GM19455 (cell line): Measurements from ENCODE around the gene SVIL.
"Not testable (repeated sequence)": the region's sequence is repeated elsewhere in the genome, so short reads cannot be mapped to it uniquely, and the experiment has no call there.

Experiments used
- ATAC-seq: cut with Tn5 transposase; IDR thresholded peaks from one replicate; pipeline ENCODE4 v1.9.1; 2021; ENCODE audit not compliant: unreplicated experiment

The SVIL gene

GRCh38 chr10:29493697-29494096 lies 141.1 kb downstream of the SVIL start:
- no peak for ATAC-seq

DNA sequence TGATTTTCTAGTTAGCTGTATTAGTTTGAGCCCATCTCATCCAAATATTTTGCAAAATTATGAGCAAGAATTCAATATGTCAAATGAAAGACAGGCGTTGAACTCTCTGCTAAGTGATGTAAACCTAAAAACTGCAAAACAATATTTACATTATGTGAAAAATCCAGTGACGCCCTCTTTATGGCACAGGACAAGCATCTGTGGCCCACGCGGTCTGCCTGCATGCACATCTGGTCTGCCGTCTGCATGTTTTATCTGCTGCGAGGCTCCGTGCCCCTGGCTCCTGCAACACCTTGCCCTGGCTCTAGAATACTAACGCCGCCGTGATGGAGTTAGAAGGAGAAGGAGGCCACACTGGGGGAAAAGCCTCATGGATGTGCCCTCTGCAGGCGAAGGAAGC lies 142.0 kb downstream of the SVIL start:
- no peak for ATAC-seq

- no peak for ATAC-seq
Observed at GRCh38 chr10:29491918-29492317, 142.9 kb downstream of the SVIL start.

- not testable (repeated sequence) for ATAC-seq
Observed at GRCh38 chr10:29490781-29491280, 143.9 kb downstream of the SVIL start.

- not testable (repeated sequence) for ATAC-seq
Observed at GRCh38 chr10:29488471-29488870, 146.3 kb downstream of the SVIL start.

DNA sequence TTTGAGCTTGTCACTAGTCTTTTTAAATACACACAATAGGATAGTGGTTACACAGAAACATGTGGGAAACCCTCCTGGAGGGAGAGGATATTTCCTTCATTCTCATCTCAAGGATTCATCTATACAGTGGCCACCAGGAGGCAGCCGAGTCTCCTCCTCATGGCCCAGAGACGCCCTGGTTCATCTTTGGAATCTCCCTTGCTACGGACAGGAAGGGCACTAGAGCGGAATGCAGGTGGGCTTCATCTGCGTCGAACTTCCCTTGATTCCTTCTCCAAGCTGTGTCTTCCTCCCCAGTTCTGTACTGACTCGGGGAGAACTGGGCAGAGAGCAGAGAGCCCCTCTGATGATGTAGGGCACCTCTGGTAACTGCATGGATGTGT lies 146.9 kb downstream of the SVIL start:
- not testable (repeated sequence) for ATAC-seq

- ATAC-seq = not testable (repeated sequence)
Observed at GRCh38 chr10:29487032-29487883, 147.5 kb downstream of the SVIL start.

- no peak for ATAC-seq
Observed at GRCh38 chr10:29486433-29486832, 148.3 kb downstream of the SVIL start.

DNA sequence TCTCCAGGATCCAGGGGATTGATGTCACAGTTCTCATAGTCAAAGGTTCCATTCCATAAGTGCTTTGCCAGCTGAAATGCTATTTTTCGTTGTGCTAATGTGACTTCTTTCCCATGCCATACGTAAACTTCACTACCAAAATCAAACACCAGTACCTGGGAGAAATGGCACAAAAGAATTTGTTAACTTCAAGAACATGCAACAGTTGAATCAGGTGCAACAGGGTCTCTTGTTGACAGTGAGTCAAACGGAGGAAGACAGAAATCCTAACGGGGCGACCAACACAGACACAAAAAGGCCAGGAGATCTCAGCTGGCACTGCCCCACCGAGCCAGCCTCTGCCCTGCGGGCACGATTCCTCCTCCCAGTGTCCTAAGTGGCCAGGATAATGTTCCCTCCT lies 150.1 kb downstream of the SVIL start:
- not testable (repeated sequence) for ATAC-seq

DNA sequence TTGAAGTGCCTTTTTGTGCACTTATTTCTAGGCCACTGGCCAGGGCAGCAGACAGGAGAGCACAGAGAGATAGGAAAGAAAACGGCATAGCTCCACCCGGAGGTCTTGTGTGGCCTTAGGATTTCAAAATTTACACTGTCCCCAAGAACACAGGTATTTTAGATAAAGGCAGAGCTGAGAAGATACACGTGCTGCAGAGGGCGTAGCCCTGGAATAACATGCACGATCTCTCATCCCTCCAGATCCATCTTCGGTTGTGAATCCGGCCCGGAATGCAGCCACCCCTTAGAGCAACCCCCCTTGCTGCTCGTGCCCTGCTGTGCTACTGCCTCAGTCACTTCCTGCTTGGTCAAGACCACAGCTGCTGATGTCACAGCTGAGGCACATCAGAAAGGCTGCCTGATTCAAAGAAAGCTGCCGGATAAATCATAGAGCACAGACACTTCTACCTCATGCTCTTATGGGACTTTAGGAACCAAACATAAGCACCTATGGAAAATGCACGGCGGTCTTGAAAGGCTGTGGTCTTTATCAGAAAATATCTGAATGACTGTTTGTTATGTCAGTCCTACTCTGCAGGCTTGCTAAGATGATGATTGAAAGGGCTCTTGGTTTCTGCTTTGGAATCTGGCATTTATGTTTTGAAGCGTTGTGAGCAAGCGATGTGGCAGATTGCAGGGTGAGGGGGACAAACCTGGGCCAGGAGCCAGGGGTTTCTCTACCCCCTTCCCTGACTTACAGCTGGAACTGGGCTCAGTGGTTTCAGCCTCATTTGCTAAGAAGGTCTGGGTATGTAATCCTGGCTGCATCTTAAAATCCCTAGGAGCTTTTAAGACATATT lies 152.0 kb downstream of the SVIL start:
- no peak for ATAC-seq

DNA sequence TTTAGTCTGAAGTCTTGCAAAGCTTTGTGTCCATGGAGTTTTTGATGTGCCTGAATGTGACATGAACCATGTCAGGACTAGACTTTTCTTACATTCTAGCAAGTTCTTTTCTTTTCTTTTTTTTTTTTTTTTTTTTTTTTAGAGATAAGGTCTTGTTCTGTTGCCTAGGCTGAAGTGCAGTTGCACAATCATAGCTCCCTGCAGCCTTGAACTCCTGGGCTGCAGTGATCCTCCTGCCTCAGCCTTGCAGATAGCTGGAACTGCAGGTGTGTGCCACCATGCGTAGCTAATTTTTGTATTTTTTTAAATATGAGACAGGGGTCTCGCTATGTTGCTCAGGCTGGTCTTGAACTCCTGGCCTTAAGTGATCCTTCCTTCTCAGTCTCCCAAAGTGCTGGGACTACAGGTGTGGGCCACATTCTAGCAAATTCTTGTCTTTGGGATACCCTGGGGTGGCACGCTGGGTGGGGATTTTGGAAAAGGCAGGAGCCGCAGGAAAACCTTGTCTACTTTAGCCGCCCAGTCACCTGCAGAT lies 152.8 kb downstream of the SVIL start:
- ATAC-seq = no peak

DNA sequence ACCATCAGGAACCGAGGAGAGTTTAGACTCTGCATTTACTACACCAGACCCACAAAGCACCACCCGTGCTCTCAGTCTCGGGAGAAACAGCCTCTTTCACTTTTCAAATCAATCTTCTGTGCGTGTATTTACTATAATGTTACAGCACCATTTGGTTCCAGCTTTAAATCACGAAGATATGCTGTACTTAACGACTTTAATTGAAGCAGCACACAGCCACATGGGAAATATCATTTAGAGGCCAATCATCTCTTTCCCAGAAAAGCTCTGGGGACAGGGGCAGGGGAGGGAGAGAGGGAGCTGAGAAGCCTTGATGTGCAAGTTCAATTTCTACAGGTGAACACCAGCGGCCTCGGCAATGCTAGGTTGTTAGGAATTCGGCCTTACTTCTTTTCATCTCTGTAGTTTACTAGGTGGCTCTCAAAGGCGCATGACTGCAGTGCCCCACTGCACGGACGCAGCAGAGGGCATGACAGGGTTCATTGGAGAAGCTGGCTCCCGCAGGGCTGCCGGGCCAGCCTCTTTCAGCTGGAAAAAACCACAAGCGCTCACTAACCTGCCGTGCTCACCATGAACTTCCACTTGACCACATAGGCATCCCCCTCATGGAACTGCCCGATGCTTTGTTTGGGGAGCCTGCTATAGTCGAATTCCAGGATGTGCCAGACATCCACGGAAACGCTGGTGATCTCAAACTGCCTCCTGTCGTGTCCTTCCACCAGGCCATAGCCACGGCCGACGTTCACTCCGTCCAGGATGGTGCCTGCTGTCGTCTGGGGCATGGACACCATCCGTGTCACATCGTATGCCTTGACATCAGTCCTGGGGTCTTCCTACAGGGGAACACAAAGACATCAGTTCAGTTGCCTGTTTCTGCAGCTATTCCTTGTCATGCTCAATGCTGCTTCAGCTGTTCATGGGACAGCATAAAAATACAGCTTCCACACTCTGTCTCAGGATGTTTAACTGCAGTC lies 154.5 kb downstream of the SVIL start:
- ATAC-seq = no peak

DNA sequence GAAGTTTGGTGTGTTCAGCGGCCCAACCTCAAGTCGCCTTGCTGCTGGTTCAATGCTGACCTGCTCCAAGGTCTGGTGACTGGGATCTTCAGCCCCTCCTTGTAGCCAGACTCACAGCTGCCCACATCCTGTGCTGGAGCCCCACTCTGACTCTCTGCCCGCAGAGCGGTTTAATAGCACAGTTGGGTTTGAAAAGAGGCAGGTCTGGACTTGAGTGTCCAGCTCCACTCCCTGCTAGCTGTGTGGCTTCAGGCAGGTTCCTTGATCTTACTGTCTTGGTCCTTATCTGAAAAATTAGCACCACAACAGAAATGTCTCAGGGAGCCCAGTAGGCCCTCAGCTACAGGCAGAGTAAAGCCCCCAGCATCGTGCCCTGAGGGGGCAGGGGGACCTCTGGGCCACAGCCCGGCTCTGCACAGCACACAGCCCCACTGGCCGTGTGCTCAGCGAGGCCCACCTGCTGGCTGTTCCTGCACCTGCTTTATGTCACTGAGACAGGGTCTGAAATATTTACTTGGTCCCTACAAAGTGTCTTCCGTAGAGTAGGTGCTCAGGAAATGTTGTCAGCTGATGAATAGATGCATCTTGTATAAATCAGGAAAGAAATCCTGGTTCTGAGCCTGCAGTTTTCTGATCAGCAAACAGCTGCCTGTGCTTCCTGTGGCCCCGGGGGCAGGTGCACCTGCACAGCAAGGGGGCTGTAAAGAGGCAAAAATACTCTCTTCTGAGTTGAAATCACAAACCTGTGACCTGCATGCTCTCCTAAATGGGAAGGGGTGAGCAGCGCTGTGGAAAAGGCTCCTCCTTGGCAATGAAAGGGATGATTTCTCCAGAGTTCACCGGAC lies 155.5 kb downstream of the SVIL start:
- ATAC-seq = no peak

GRCh38 chr10:29473406-29474100 lies 161.2 kb downstream of the SVIL start:
- no peak for ATAC-seq

DNA sequence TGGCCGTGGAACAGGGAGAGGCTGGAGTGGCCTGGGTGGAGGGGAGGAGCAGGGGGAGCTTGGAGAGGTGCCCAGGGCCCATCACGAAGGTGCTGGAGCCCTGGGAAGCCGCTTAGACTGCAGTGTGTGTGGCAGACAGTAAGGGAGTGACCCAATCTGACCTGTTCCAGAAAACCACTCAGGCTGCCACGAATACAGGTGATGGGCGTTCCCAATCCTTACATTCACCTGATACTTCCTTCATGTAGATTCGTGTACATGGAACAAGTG lies 161.7 kb downstream of the SVIL start:
- ATAC-seq = no peak

- ATAC-seq = no peak
Observed at GRCh38 chr10:29472301-29473086, 162.3 kb downstream of the SVIL start.

DNA sequence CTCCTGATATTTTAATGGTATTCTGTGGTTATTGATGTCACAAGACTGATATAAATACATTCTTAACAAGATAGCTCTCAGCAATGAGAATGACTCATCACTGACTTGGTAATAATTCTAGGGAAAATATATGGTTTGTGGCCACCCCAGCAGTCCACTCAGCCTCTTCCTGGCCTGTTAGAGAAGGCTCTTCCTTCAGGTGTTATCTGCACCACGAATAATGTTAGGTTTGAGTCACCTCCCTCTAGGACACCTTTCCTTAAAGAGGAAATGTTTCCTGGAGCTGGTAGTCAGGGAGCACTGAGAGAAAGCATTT lies 163.3 kb downstream of the SVIL start:
- no peak for ATAC-seq

DNA sequence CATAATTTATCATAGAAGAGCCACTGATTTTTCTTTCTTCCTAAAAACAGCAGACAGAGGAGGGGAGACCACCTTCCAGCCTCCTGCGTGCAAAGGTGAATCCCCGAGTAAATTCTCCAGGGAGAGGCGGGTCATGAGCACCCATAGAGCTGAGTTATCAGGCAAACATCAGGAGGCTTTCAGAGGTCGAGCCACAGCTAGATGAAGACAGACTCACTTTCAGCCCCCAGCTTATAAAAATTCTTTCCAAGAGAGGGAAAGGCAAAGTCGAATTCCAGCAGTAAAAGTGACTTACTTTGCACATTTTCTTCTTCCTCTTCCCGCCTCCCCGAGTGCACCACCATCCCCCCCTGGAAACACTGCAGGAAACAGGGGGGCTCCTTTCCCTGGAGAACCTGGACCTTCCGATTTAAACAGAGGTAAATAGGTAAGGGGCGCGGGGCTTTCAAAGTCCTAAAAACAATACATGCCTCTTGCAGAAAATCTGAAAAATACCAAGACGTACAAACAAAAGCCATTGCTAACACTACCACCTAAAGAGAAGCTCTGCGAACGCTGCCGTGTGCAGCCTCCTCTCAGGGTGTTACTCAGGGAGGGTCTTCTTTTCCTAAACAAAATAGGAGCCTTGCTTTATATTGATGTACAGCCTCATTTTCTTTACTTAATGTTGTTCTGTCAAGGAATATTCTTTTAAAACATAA lies 163.8 kb downstream of the SVIL start:
- ATAC-seq = no peak
